Mesendoderm (in vitro differentiated cells): ENCODE results near the gene IL2RA.

ENCODE experiments used
- DNase-seq: peaks from one replicate; pipeline ENCODE4 v3.0.0; 2013
- H2AK5ac ChIP-seq: 2 replicates; pipeline ENCODE4 v1.6.1; 2013; ENCODE audit warnings: low read length, inconsistent platforms
- H2BK120ac ChIP-seq: 2 replicates; pipeline ENCODE4 v1.6.1; 2013; ENCODE audit warnings: low read depth, mild to moderate bottlenecking, low read length, moderate library complexity, mixed read lengths
- H2BK15ac ChIP-seq: replicated peaks from 2 replicates; pipeline ENCODE4 v1.6.1; 2013; ENCODE audit warnings: low read depth, mild to moderate bottlenecking, moderate library complexity
- H2BK5ac ChIP-seq: 2 replicates; pipeline ENCODE4 v1.6.1; 2013; ENCODE audit warnings: low read length, inconsistent platforms
- H3K18ac ChIP-seq: 2 replicates; pipeline ENCODE4 v1.6.1; 2013; ENCODE audit warnings: mild to moderate bottlenecking, low read length, mixed read lengths
- H3K23ac ChIP-seq: one replicate; pipeline ENCODE4 v1.6.1; 2013; ENCODE audit warnings: low read length
- H3K27ac ChIP-seq: 2 replicates; pipeline ENCODE4 v1.5.1; 2013; ENCODE audit warnings: low read depth, mild to moderate bottlenecking, inconsistent platforms, low read length, moderate library complexity
- H3K27me3 ChIP-seq: 2 replicates; pipeline ENCODE4 v1.6.1; 2013; ENCODE audit warnings: low read length, control low read depth, mild to moderate bottlenecking, inconsistent platforms; ENCODE audit not compliant: insufficient read depth, poor library complexity
- H3K36me3 ChIP-seq: 2 replicates; pipeline ENCODE4 v1.6.1; 2013; ENCODE audit warnings: low read length, inconsistent platforms; ENCODE audit not compliant: control insufficient read depth, insufficient read depth
- H3K4ac ChIP-seq: one replicate; pipeline ENCODE4 v1.6.1; 2013; ENCODE audit warnings: low read depth, mild to moderate bottlenecking, low read length, moderate library complexity
- H3K4me1 ChIP-seq: 2 replicates; pipeline ENCODE4 v1.6.1; 2013; ENCODE audit warnings: low read depth, low read length, inconsistent platforms; ENCODE audit not compliant: control insufficient read depth
- H3K4me2 ChIP-seq: 2 replicates; pipeline ENCODE4 v1.6.1; 2013; ENCODE audit warnings: low read length
- H3K4me3 ChIP-seq: 2 replicates; pipeline ENCODE4 v1.5.1; 2013; ENCODE audit warnings: mild to moderate bottlenecking, low read length
- H3K56ac ChIP-seq: one replicate; pipeline ENCODE4 v1.6.1; 2013; ENCODE audit warnings: low read length
- H3K79me1 ChIP-seq: 2 replicates; pipeline ENCODE4 v1.6.1; 2013; ENCODE audit warnings: low read length, inconsistent platforms
- H3K79me2 ChIP-seq: 2 replicates; pipeline ENCODE4 v1.6.1; 2013; ENCODE audit warnings: mild to moderate bottlenecking, low read length; ENCODE audit not compliant: control insufficient read depth, insufficient read depth
- H3K9ac ChIP-seq: 2 replicates; pipeline ENCODE4 v1.6.1; 2013; ENCODE audit warnings: low read length, inconsistent platforms
- H4K5ac ChIP-seq: one replicate; pipeline ENCODE4 v1.6.1; 2013; ENCODE audit warnings: low read length
- H4K8ac ChIP-seq: one replicate; pipeline ENCODE4 v1.6.1; 2013; ENCODE audit warnings: low read depth, mild to moderate bottlenecking, control low read depth, low read length, moderate library complexity
- WGBS: extraction: QIAGEN DNeasy Blood & Tissue Kit; methylation state at CpG from one replicate; pipeline ENCODE4 v1.1.7; 2013; ENCODE audit warnings: low lambda C conversion rate, missing lambda C conversion rate; ENCODE audit not compliant: insufficient coverage; ENCODE audit errors: extremely low coverage; 5-methylcytosine and 5-hydroxymethylcytosine counted together

IL2RA gene

GRCh38 chr10:5981529-5981928, 80.6 kb downstream of the IL2RA start:
- Histone ChIP-seq H3K4me3 (no peak overlapping the region), H2BK120ac (no peak overlapping the region), H3K4ac (no peak overlapping the region), H2BK5ac (no peak overlapping the region), H2BK15ac (no peak overlapping the region), H3K56ac (no peak overlapping the region), H3K18ac (no peak overlapping the region), H4K8ac (no peak overlapping the region), H3K4me2 (no peak overlapping the region), H3K4me1 (no peaks in the 10 kb centered on the region), H3K27ac (no peak overlapping the region), H3K23ac (no peak overlapping the region), H3K79me1 (no peaks in the 10 kb centered on the region), H3K79me2 (no peaks in the 10 kb centered on the region), H4K5ac (no peak overlapping the region), H2AK5ac (no peak overlapping the region), H3K9ac (no peak overlapping the region), H3K36me3 (no peaks in the 10 kb centered on the region), H3K27me3 (peaks cover 3% of the 10 kb centered on the region)
- no CpG with 5 or more reads among the region's 9 CpGs for WGBS
- DNase-seq, result no peak

- H3K18ac ChIP-seq, result no peak overlapping the region
- H2BK120ac ChIP-seq, result no peak overlapping the region
- H2BK5ac ChIP-seq, result no peak overlapping the region
- H3K4me3 ChIP-seq, result no peak overlapping the region
- no peak overlapping the region for H2AK5ac ChIP-seq
- no peak overlapping the region for H4K5ac ChIP-seq
- H3K4me2 ChIP-seq, result peak overlapping the region; percentile 77
- no peak overlapping the region for H4K8ac ChIP-seq
- no peak overlapping the region for H3K23ac ChIP-seq
- H3K4me1 ChIP-seq, result no peaks in the 10 kb centered on the region
- WGBS, result no CpG with 5 or more reads among the region's 6 CpGs
- no peaks in the 10 kb centered on the region for H3K79me1 ChIP-seq
- H3K27ac ChIP-seq, result no peak overlapping the region
- H3K56ac ChIP-seq, result no peak overlapping the region
- H2BK15ac ChIP-seq, result no peak overlapping the region
- H3K36me3 ChIP-seq, result no peaks in the 10 kb centered on the region
- peaks cover 3% of the 10 kb centered on the region for H3K27me3 ChIP-seq
- H3K79me2 ChIP-seq, result no peaks in the 10 kb centered on the region
- no peak overlapping the region for H3K4ac ChIP-seq
- no peak overlapping the region for H3K9ac ChIP-seq
- no peak for DNase-seq
Measured at GRCh38 chr10:5978230-5978489, 84.0 kb downstream of the IL2RA start.

GRCh38 chr10:5977471-5978229, 84.5 kb downstream of the IL2RA start, which contains the start of gene IL15RA:
TSS of gene IL15RA (minus strand) at chr10:5977543. CDS start at chr10:5977492, 51 bp downstream.
- no peaks in the 10 kb centered on the region for H3K4me1 ChIP-seq
- no peak within 1 kb of the TSS for H3K27ac ChIP-seq
- peak within 1 kb of the TSS; percentile 56 for H3K9ac ChIP-seq
- H3K27me3 ChIP-seq, result peaks cover 3% of the 10 kb centered on the region
- no peaks in the 10 kb centered on the region for H3K79me1 ChIP-seq
- H3K79me2 ChIP-seq, result no peaks in the 10 kb centered on the region
- H2BK15ac ChIP-seq, result no peak within 1 kb of the TSS
- DNase-seq, result peak; percentile 73
- peak within 1 kb of the TSS; percentile 34 for H3K18ac ChIP-seq
- no peak within 1 kb of the TSS for H2AK5ac ChIP-seq
- H3K36me3 ChIP-seq, result no peaks in the 10 kb centered on the region
- no peak within 1 kb of the TSS for H4K5ac ChIP-seq
- H3K4me3 ChIP-seq, result peak within 1 kb of the TSS; percentile 28
- H3K4ac ChIP-seq, result peak within 1 kb of the TSS; percentile 48
- no peak within 1 kb of the TSS for H2BK5ac ChIP-seq
- H3K23ac ChIP-seq, result peak within 1 kb of the TSS; percentile 89
- WGBS, result no CpG with 5 or more reads among the region's 80 CpGs
- H3K4me2 ChIP-seq, result peak within 1 kb of the TSS; percentile 77
- H4K8ac ChIP-seq, result no peak within 1 kb of the TSS
- H2BK120ac ChIP-seq, result no peak within 1 kb of the TSS
- H3K56ac ChIP-seq, result peak within 1 kb of the TSS; percentile 67

GRCh38 chr10:5976512-5977470, 85.4 kb downstream of the IL2RA start:
- H2BK120ac ChIP-seq, result no peak overlapping the region
- peak overlapping the region; percentile 67 for H3K56ac ChIP-seq
- H4K8ac ChIP-seq, result no peak overlapping the region
- peak overlapping the region; percentile 48 for H3K4ac ChIP-seq
- DNase-seq, result peak; percentile 46
- no peaks in the 10 kb centered on the region for H3K4me1 ChIP-seq
- peak overlapping the region; percentile 34 for H3K18ac ChIP-seq
- WGBS, result no CpG with 5 or more reads among the region's 82 CpGs
- no peaks in the 10 kb centered on the region for H3K36me3 ChIP-seq
- peaks cover 3% of the 10 kb centered on the region for H3K27me3 ChIP-seq
- no peaks in the 10 kb centered on the region for H3K79me2 ChIP-seq
- no peak overlapping the region for H2AK5ac ChIP-seq
- no peak overlapping the region for H2BK15ac ChIP-seq
- no peaks in the 10 kb centered on the region for H3K79me1 ChIP-seq
- peak overlapping the region; percentile 28 for H3K4me3 ChIP-seq
- H2BK5ac ChIP-seq, result no peak overlapping the region
- H3K4me2 ChIP-seq, result peak overlapping the region; percentile 77
- no peak overlapping the region for H3K27ac ChIP-seq
- no peak overlapping the region for H3K23ac ChIP-seq
- H3K9ac ChIP-seq, result peak overlapping the region; percentile 56
- no peak overlapping the region for H4K5ac ChIP-seq

GRCh38 chr10:5975641-5976473, 86.3 kb downstream of the IL2RA start:
- no peak overlapping the region for H3K23ac ChIP-seq
- H3K27ac ChIP-seq, result no peak overlapping the region
- WGBS, result no CpG with 5 or more reads among the region's 20 CpGs
- no peak overlapping the region for H4K5ac ChIP-seq
- no peaks in the 10 kb centered on the region for H3K36me3 ChIP-seq
- no peak overlapping the region for H3K9ac ChIP-seq
- H3K4me2 ChIP-seq, result no peak overlapping the region
- no peak overlapping the region for H2BK120ac ChIP-seq
- H3K4ac ChIP-seq, result no peak overlapping the region
- H3K79me2 ChIP-seq, result no peaks in the 10 kb centered on the region
- no peak overlapping the region for H3K56ac ChIP-seq
- H3K4me3 ChIP-seq, result no peak overlapping the region
- peaks cover 3% of the 10 kb centered on the region for H3K27me3 ChIP-seq
- no peak overlapping the region for H2BK5ac ChIP-seq
- no peaks in the 10 kb centered on the region for H3K79me1 ChIP-seq
- H4K8ac ChIP-seq, result no peak overlapping the region
- H2AK5ac ChIP-seq, result no peak overlapping the region
- no peak overlapping the region for H3K18ac ChIP-seq
- H3K4me1 ChIP-seq, result no peaks in the 10 kb centered on the region
- no peak overlapping the region for H2BK15ac ChIP-seq
- DNase-seq, result peak; percentile 8
